ENCODE measurements around the gene DDX42. TPM values are rescaled to one million over a fixed set of nuclear protein-coding genes. Genes with fewer than 3 reads are reported as not detected.
A peak's percentile ranks its signal among the peaks of the same experiment; 100 is the strongest.

The DDX42 gene
- total RNA-seq, 1 donor from 2014 or later: 104 TPM

DNA sequence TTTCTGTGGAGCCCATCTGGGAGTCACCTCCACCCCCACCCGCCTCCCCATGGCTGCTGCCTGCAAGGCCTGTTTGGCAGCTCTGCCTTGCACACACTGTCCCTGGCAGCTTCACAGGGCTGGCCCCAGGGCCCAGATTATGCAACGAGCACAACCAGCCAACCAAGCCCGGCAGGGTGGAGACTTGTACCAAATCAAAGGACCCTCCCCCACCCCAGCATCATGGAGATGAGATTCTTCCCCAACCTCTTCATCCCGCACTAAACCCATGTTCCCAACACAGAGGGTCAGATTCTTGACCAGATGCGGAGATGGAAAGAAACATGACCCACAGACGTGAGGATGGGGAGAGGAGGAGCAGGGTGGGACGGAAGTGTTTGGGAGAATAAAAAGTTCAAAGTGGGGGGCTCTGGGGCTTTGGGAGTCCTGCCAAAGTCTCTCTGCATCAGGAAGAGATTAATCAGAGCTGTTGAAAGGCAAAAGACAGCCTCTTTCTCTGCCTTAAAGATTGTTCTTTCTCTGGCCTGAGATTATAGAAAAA is 64.7 kb downstream of the DDX42 start:
- Mint-ChIP-seq H3K27me3 (ENCODE audit: insufficient read depth, low read depth) (no peaks in the 10 kb centered on the region), H3K9me3 (no peaks in the 10 kb centered on the region), H3K36me3 (peaks cover 7% of the 10 kb centered on the region), H3K27ac (peak overlapping the region; percentile 29), H3K4me3 (peak overlapping the region; percentile 61), H3K4me1 (peaks cover 27% of the 10 kb centered on the region)
- H3K27me3 ChIP-seq: no peaks in the 10 kb centered on the region
- no peak overlapping the region for H3K4me3 ChIP-seq
- TF ChIP-seq EZH2 (IDR thresholded peaks at IDR 0.05) (no peak), EZH2phosphoT487 (IDR thresholded peaks at IDR 0.05) (no peak), CTCF (IDR thresholded peaks at IDR 0.05) (no peak)
- peaks cover 33% of the 10 kb centered on the region for H3F3A ChIP-seq (ENCODE audit: low read depth)
- no peak for DNase-seq (ENCODE audit: low spot score)
- peaks cover 21% of the 10 kb centered on the region for H3K4me1 ChIP-seq
- H2AFZ ChIP-seq (replicated peaks): no peak overlapping the region
- peaks cover 46% of the 10 kb centered on the region for H3K79me2 ChIP-seq (ENCODE audit: low read depth)
- no peaks in the 10 kb centered on the region for H3K36me3 ChIP-seq
- H3K4me2 ChIP-seq: peak overlapping the region; percentile 31
- H3K27ac ChIP-seq: peak overlapping the region; percentile 30
- no peaks in the 10 kb centered on the region for H3K9me3 ChIP-seq (ENCODE audit: low read depth)
- H4K20me1 ChIP-seq (ENCODE audit: low read depth): peaks cover 29% of the 10 kb centered on the region
- peak overlapping the region; percentile 2 for H3K9ac ChIP-seq

GRCh38 chr17:63840591-63841349 is 66.8 kb downstream of the DDX42 start:
- Mint-ChIP-seq H3K4me1 (peaks cover 26% of the 10 kb centered on the region), H3K27ac (peak overlapping the region; percentile 96), H3K4me3 (peak overlapping the region; percentile 97), H3K9me3 (no peaks in the 10 kb centered on the region), H3K36me3 (peaks cover 2% of the 10 kb centered on the region), H3K27me3 (ENCODE audit: insufficient read depth, low read depth) (no peaks in the 10 kb centered on the region)
- no peak for TF ChIP-seq EZH2 (IDR thresholded peaks at IDR 0.05)
- TF ChIP-seq EZH2phosphoT487 (IDR thresholded peaks at IDR 0.05): no peak
- no peak for TF ChIP-seq CTCF (IDR thresholded peaks at IDR 0.05)
- Histone ChIP-seq H3K27me3 (peaks cover 17% of the 10 kb centered on the region), H3K9ac (peak overlapping the region; percentile 69), H3K9me3 (ENCODE audit: low read depth) (no peaks in the 10 kb centered on the region), H4K20me1 (ENCODE audit: low read depth) (peaks cover 26% of the 10 kb centered on the region), H3K27ac (no peak overlapping the region), H3K4me1 (peaks cover 21% of the 10 kb centered on the region), H3K79me2 (ENCODE audit: low read depth) (peaks cover 46% of the 10 kb centered on the region), H3F3A (ENCODE audit: low read depth) (peaks cover 29% of the 10 kb centered on the region), H3K4me2 (peak overlapping the region; percentile 99), H3K4me3 (peak overlapping the region; percentile 95), H3K36me3 (no peaks in the 10 kb centered on the region), H2AFZ (replicated peaks) (no peak overlapping the region)
- DNase-seq (ENCODE audit: low spot score): no peak

DNA sequence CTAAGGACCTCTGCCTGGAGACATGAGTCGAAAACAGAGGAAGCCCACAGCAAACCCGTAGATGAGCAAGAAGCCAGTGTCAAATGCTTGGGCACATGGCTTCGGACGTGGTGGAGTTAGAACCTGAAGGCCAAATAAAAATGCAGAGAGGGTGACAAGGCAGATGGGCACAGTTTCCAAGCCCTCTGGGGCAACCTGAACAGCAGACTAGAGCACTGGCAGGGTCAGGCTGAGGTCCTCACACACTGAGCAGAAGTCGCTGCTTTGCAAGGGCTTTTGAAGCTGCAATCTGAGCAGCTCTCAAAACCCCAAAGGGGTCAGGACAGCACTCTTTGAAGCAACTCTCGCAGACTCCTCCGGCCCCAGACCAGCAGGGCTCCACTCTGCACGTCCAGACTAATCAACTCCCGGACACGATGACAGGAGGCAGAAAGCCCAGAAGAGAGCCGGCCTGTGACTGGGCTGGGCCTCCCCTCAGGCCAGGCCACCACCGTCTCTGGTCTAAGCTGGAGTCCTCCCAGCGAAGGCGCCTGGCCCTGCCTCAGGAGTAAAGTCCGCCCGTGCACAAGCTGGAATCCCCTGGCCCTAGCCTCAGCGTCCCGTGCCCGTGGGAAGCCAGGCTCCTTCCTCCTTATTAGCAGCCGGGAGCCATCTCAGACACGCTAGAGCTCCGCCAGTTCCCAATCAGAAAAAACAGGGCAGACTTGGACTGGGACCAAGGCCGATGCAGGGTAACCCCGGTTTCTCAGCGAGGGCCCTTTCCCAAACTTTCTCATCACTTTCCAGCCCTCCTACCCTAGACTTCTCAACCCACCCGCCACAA is 67.6 kb downstream of the DDX42 start:
- peak overlapping the region; percentile 34 for H2AFZ ChIP-seq (replicated peaks)
- H3K79me2 ChIP-seq (ENCODE audit: low read depth): peaks cover 46% of the 10 kb centered on the region
- H3K27me3 ChIP-seq: peaks cover 25% of the 10 kb centered on the region
- peak overlapping the region; percentile 69 for H3K9ac ChIP-seq
- Mint-ChIP-seq H3K4me3 (peak overlapping the region; percentile 97), H3K27me3 (ENCODE audit: insufficient read depth, low read depth) (no peaks in the 10 kb centered on the region), H3K36me3 (peaks cover 2% of the 10 kb centered on the region), H3K4me1 (peaks cover 26% of the 10 kb centered on the region), H3K9me3 (no peaks in the 10 kb centered on the region), H3K27ac (peak overlapping the region; percentile 96)
- no peaks in the 10 kb centered on the region for H3K36me3 ChIP-seq
- peak overlapping the region; percentile 95 for H3K4me3 ChIP-seq
- peaks cover 21% of the 10 kb centered on the region for H3K4me1 ChIP-seq
- peaks cover 29% of the 10 kb centered on the region for H3F3A ChIP-seq (ENCODE audit: low read depth)
- peak; percentile 71 for DNase-seq (ENCODE audit: low spot score)
- H3K27ac ChIP-seq: peak overlapping the region; percentile 76
- peak overlapping the region; percentile 99 for H3K4me2 ChIP-seq
- H3K9me3 ChIP-seq (ENCODE audit: low read depth): no peaks in the 10 kb centered on the region
- no peak for TF ChIP-seq EZH2 (IDR thresholded peaks at IDR 0.05)
- no peak for TF ChIP-seq EZH2phosphoT487 (IDR thresholded peaks at IDR 0.05)
- TF ChIP-seq CTCF (IDR thresholded peaks at IDR 0.05): no peak
- H4K20me1 ChIP-seq (ENCODE audit: low read depth): peaks cover 26% of the 10 kb centered on the region
